HG02763 (cell line): Measurements from ENCODE around the gene PRSS2.
A peak's percentile ranks its signal among the peaks of the same experiment; 100 is the strongest.
"Not testable (repeated sequence)": the region's sequence is repeated elsewhere in the genome, so short reads cannot be mapped to it uniquely, and the experiment has no call there.

Experiments used
- ATAC-seq: cut with Tn5 transposase; IDR thresholded peaks from one replicate; pipeline ENCODE4 v1.9.1; 2021; ENCODE audit warnings: mild to moderate bottlenecking, moderate library complexity; ENCODE audit not compliant: unreplicated experiment

Gene PRSS2

DNA sequence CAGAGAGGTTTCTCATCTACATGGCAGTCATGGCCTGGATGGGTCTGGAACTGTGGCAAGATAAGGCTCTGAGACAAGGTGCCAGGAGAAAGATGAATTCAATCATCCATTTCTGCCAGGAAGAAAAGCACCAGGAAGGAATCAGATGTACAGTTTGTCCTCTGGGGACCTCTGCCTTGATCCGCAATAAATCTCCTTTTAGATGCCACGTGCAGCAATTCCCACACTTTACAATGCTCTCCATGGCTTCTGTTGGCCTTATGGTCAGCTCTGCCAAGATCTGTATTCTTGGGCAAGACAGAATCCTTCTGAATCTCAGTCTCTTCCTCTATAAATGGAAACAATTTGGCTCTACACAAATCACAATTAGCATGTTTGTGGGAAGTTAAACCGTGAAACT lies 12.5 kb upstream of the PRSS2 start:
- not testable (repeated sequence) for ATAC-seq

GRCh38 chr7:142759433-142759832 lies 11.3 kb upstream of the PRSS2 start:
- no peak for ATAC-seq

- ATAC-seq: no peak
Measured at GRCh38 chr7:142760071-142760642, 10.6 kb upstream of the PRSS2 start.

DNA sequence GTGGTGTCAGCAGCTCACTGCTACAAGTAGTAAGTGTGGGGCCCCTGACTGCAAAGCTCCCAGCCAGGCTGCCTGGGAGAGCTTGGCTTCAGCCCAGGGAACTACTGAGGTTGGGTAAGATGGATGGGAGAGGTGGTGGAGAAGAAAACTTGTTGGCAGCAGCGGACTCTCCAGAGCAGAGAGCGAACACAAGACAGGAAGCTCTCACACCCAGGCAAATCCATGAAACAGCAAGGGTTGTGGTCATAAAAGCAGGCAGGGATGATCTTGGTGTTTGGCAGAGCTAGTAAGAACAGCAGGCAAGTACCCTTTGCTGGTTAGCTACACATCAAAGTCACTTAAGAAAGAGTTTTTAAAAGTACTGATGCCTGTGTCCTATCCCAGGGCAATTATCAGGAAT lies 9.2 kb upstream of the PRSS2 start:
- ATAC-seq: not testable (repeated sequence)

GRCh38 chr7:142762104-142762503 lies 8.7 kb upstream of the PRSS2 start:
- ATAC-seq: no peak

GRCh38 chr7:142767451-142767850 lies 3.3 kb upstream of the PRSS2 start:
- no peak for ATAC-seq

DNA sequence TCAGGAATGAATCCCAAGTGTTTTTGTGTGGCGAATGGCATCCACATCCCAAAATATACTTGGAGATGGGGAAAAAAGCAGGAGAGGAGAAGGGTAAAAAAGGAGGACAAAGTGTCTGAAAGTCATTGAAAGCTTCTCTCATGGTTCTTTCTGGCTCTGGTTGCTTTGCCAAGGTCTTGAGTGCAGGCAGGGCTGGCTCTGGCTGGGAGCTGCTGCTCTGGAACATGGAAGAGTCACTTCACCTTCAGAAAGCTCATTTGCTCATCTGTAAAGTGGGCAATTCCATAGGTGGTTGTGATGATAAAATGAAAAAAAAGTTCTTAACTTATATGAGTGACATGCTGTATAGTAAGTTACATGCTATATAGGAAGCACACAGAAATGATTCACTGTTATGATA lies 2.9 kb upstream of the PRSS2 start:
- no peak for ATAC-seq

GRCh38 chr7:142768885-142769284 lies 1.9 kb upstream of the PRSS2 start:
- ATAC-seq: not testable (repeated sequence)

GRCh38 chr7:142771353-142771723 lies 568 bp downstream of the PRSS2 start:
- peak; percentile 86 for ATAC-seq

DNA sequence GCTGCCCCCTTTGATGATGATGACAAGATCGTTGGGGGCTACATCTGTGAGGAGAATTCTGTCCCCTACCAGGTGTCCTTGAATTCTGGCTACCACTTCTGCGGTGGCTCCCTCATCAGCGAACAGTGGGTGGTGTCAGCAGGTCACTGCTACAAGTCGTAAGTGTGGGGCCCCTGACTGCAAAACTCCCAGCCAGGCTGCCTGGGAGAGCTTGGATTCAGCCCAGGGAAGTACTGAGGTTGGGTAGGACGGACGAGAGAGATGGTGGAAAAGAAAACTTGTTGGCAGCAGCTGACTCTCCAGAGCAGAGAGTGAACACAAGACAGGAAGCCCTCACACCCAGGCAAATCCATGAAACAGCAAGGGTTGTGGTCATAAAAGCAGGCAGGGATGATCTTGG lies 1.3 kb downstream of the PRSS2 start:
- ATAC-seq: no peak

DNA sequence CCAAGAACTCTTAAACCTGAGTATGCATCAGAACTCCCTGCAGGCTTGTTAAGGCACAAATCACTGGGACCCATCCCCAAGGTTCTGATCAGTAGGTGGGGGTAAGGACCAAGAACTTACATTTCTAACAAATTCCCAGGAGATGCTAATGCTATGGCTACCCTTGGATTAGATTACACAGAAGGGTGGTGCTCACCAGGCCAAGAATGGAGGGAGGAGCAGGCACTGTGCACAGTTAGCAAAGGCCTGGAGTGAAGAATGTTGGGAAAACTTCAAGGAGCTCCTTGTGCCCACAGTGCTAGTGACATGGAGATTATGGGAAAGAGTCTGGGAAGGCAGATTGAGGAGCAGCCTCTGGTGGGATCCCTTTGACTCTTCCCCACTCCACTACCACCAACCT lies 1.9 kb downstream of the PRSS2 start:
- ATAC-seq: no peak

DNA sequence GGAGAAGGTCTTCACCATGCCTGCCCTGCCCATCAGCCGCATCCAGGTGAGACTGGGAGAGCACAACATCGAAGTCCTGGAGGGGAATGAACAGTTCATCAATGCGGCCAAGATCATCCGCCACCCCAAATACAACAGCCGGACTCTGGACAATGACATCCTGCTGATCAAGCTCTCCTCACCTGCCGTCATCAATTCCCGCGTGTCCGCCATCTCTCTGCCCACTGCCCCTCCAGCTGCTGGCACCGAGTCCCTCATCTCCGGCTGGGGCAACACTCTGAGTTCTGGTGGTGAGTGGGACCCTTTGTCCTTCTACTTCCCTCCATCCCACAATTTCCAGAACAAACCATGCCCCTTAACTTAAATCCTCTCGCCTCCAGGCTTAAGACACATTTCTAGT lies 2.5 kb downstream of the PRSS2 start:
- ATAC-seq: no peak

DNA sequence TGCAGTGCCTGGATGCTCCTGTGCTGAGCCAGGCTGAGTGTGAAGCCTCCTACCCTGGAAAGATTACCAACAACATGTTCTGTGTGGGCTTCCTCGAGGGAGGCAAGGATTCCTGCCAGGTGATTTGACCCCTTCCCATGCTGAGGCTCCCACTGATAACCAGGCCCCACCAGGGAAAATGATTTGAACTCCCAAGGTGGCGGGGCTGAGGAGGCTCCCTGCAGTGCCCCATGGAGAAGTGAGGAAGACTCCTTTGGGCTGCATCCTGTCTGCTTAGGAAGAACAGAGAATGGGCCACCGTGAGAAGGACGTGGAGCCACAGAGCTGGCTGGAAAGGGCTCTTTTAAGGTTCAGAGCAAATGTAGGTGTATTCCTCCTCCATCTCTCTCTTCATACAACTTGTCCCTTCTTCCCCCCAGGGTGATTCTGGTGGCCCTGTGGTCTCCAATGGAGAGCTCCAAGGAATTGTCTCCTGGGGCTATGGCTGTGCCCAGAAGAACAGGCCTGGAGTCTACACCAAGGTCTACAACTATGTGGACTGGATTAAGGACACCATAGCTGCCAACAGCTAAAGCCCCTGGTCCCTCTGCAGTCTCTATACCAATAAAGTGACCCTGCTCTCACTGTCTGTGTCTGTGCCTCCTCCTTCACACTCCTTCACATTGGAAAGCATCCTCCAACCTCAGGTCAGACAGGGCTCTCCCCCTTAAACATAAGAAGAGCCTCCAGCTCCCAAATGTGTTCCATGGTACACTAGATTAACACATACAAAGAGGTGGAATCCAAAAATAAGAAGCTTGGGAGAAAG lies 3.4 kb downstream of the PRSS2 start:
- no peak for ATAC-seq

GRCh38 chr7:142774826-142775225 lies 4.1 kb downstream of the PRSS2 start:
- no peak for ATAC-seq

DNA sequence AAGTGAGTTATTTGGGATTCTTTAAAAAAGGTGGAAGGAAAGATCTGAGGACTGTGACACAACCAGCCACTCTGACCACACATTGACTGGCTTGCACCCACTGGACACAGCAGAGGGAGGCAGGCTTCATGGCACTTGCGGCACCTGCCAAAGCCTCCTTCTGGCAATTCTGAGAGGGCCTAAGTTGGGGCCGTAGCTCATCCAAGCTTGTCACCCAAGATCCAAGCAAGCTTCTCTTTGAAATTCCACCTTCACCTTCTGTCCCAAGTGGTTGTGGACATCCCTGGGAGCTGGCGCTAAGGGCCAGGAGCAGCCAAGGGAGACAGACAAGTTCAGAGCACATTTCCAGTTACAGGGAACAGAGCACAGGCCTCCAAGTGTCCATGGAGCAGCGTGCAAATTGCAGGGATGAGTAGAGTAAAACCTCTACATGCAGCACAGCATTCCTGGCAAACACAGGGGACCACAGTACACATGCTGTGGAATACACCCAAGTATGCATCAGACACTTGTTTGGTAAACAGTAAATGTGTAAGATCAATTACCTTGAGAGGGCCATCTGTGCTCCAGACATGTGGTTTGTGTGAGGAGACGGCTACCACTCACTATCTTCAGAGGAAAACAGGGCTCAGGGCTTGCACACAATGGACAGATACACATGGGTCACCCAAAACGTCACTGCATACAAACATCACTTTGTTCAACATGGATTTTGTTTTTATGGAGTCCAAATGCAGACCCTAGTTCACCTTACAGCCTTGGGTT lies 4.8 kb downstream of the PRSS2 start:
- not testable (repeated sequence) for ATAC-seq

- ATAC-seq: no peak
Measured at GRCh38 chr7:142776206-142776844, 5.6 kb downstream of the PRSS2 start.

DNA sequence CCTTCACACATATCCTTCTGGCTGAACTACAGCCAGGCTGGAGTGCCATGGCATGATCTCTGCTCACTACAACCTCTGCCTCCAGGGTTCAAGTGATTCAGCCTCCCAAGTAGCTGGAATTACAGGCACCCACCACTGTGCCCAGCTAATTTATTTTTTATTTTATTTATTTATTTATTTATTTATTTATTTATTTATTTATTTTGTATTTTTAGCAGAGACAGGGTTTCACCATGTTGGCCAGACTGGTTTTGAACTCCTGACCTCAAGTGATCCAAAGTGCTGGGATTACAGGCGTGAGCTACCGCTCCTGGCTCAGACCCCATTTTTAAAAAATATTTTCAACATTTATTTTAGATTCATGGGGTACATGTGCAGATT lies 6.1 kb downstream of the PRSS2 start:
- ATAC-seq: not testable (repeated sequence)

DNA sequence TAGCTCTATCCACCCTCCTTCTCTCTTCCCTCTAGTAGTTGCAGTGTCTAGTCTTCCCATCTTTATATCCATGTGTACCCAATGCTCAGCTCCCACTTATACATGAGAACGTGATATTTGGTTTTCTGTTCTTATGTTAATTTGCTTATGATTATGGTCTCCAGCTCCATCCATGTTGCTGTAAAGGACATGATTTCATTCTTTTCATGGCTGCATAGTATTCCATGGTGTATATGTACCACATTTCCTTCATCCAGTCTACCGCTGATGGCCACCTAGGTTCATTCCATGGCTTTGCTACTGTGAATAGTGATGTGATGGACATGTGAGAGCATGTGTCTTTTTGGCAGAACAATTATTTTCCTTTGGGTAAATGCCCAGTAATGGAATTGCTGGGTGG lies 6.5 kb downstream of the PRSS2 start:
- ATAC-seq: no peak

DNA sequence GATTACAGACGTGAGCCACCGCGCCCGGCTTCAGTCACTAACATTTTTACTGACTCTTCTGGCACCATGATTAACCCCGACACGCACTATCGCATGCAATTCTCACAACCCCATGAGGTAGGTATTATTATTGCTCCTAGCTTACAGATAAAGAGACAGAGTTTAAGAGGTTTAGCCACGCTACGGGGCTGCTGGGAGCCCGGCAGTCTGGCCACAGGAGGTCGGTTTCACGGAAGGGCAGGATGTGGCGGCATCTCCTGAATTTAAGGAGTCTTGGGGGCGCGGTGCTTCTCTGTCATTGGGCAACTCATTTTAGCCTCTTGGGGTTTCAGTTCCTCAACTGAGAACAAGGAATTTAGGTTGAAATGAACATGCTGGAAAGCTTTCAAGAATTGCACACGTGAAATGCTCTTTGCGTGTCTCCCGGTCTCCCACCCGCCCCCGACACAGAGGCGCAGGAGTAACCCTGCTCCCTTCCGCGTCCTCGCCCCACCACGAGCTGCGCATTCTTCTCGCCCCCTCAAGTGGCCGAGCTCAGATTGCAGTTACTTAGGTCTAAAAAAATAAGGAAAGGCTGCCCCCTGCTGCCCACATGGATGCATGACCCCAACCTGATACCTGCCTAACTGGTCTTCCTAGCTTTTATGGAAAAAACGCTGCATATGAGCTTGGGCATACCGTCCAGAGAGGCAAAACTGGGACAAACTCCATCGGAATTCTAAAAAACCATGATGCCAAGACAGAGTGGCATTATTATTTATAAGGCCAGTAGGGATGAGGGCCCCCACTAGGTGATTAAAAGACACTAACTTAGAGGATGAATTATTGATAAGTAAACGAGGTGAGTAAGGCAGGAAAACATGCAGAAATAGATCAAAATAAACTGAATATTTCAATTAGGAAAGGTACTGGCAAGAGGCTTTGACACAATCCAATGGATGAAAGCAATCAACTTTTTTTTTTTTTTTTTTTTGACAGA lies 12.4 kb downstream of the PRSS2 start:
- peak; percentile 93 for ATAC-seq

- no peak for ATAC-seq
Measured at GRCh38 chr7:142784096-142784495, 13.3 kb downstream of the PRSS2 start.
